Lower lobe of right lung (tissue), 2 donors: ENCODE data around the gene CDK6. TPM values are rescaled to one million over a fixed set of nuclear protein-coding genes. Genes with fewer than 3 reads are reported as not detected.
A peak's percentile ranks its signal among the peaks of the same experiment; 100 is the strongest.

ENCODE experiments used
- ATAC-seq, 2 donors: fragments of 200-7000 bp; cut with Tn5 transposase; one replicate each; pipeline ENCODE4 v1.9.1; 2020 to 2022; ENCODE audit warnings: mild to moderate bottlenecking in 2 of 2, moderate library complexity in 2 of 2
- DNase-seq: peaks from one replicate; pipeline ENCODE4 v3.0.0-alpha.2; 2020
- H3K27ac ChIP-seq: fragments of 200-600 bp; one replicate; pipeline ENCODE4 v1.8.0; 2022
- H3K27me3 ChIP-seq: fragments of 200-600 bp; one replicate; pipeline ENCODE4 v1.8.0; 2022; ENCODE audit warnings: low read depth
- H3K36me3 ChIP-seq: fragments of 200-600 bp; one replicate; pipeline ENCODE4 v1.8.0; 2022; ENCODE audit warnings: mild to moderate bottlenecking
- H3K4me1 ChIP-seq: fragments of 200-600 bp; one replicate; pipeline ENCODE4 v1.8.0; 2022
- H3K4me3 ChIP-seq: fragments of 200-600 bp; one replicate; pipeline ENCODE4 v1.8.0; 2022; ENCODE audit warnings: mild to moderate bottlenecking
- H3K9me3 ChIP-seq: fragments of 200-600 bp; one replicate; pipeline ENCODE4 v1.8.0; 2022
- CTCF ChIP-seq: fragments of 200-600 bp; IDR thresholded peaks from one replicate; pipeline ENCODE4 v1.8.0; 2022; ENCODE audit warnings: antibody characterized with exemption, mild to moderate bottlenecking
- intact Hi-C: fragments of 100-400 bp; cut with DNase I; formaldehyde crosslinking; loops from one replicate; pipeline ENCODE4 v1.11.0; 2022
- total RNA-seq: library from RNA; stranded (reverse); fragmentation: NEBNext Ultra II Directional; extraction: Animal tissue kit (Norgen Biotek cat#: 25700); gene quantifications from one replicate; pipeline ENCODE4 v1.2.1, GENCODE V29; 2021
- donor health status: DM: no; HTN: yes; CAD: no; lungs with severe emphysema.

CDK6 gene
- total RNA-seq, 1 donor from 2014 or later: 21.7 TPM

DNA sequence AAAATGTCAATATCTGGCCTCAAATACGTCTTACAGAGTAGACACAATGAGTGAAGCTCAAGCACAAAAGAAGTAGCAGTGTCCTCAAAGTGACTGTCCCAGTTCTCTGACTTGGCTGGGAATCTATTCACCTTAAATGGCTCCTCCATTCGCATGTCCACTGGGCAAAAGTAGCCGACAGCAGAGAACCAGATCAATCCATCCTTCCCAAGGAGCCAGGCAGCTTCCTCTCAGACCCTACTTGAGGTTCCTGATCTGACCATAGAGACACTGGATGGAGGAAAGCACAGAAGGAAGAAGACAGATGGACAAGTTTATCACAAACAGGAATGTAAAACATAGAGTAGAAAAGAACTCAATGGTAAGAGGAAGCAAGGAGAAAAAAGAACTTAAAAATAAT, 53.5 kb downstream of the CDK6 start:
- H3K27ac ChIP-seq: no peak overlapping the region
- H3K4me1 ChIP-seq: peaks cover 25% of the 10 kb centered on the region
- H3K27me3 ChIP-seq: no peaks in the 10 kb centered on the region
- DNase-seq: no peak
- no peak for TF ChIP-seq CTCF
- intact Hi-C loops: no loop called here
- H3K36me3 ChIP-seq: no peaks in the 10 kb centered on the region
- H3K4me3 ChIP-seq: no peak overlapping the region
- no peak for ATAC-seq
- no peaks in the 10 kb centered on the region for H3K9me3 ChIP-seq

- DNase-seq: no peak
- Histone ChIP-seq H3K4me1 (peaks cover 25% of the 10 kb centered on the region), H3K27me3 (no peaks in the 10 kb centered on the region), H3K9me3 (no peaks in the 10 kb centered on the region), H3K27ac (peak overlapping the region; percentile 53), H3K4me3 (no peak overlapping the region), H3K36me3 (no peaks in the 10 kb centered on the region)
- no peak for ATAC-seq
- no peak for TF ChIP-seq CTCF
- intact Hi-C loops: no loop called here
Measured at GRCh38 chr7:92782236-92782635, 54.1 kb downstream of the CDK6 start.

- H3K27ac ChIP-seq: peak overlapping the region; percentile 53
- no peak for DNase-seq
Measured at GRCh38 chr7:92781117-92781720, 55.2 kb downstream of the CDK6 start.

DNA sequence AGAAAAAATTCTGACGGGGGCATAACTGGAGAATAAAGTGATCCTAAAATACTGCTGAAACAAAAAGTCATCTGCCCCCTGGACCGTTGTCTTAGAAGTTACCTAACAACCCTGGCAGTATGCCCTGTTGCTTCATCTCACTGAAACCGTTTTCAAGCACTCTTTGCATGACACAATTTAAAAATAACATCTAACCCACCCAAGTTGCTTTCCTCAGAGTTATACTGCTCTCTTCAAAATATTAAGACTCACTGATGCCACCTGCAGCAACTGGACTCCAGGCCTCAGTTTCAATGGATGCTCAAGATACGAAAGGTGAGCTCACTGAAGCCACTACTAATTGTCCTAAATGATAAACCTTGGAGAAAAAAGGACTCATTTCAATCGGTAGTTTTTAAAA, 57.4 kb downstream of the CDK6 start:
- no peak for TF ChIP-seq CTCF
- H3K9me3 ChIP-seq: no peaks in the 10 kb centered on the region
- no peak for DNase-seq
- no peak for ATAC-seq
- peaks cover 25% of the 10 kb centered on the region for H3K4me1 ChIP-seq
- no peaks in the 10 kb centered on the region for H3K36me3 ChIP-seq
- no peaks in the 10 kb centered on the region for H3K27me3 ChIP-seq
- intact Hi-C loops: no loop called here
- H3K27ac ChIP-seq: no peak overlapping the region
- H3K4me3 ChIP-seq: no peak overlapping the region

More at GRCh38 chr7:92781117-92781720, 55.2 kb downstream of the CDK6 start:
- Histone ChIP-seq H3K4me1 (peaks cover 25% of the 10 kb centered on the region), H3K27me3 (no peaks in the 10 kb centered on the region), H3K9me3 (no peaks in the 10 kb centered on the region), H3K36me3 (no peaks in the 10 kb centered on the region), H3K4me3 (no peak overlapping the region)
- peak; percentile 55 to 65 for ATAC-seq
- TF ChIP-seq CTCF: no peak
- intact Hi-C loops: no loop called here

DNA sequence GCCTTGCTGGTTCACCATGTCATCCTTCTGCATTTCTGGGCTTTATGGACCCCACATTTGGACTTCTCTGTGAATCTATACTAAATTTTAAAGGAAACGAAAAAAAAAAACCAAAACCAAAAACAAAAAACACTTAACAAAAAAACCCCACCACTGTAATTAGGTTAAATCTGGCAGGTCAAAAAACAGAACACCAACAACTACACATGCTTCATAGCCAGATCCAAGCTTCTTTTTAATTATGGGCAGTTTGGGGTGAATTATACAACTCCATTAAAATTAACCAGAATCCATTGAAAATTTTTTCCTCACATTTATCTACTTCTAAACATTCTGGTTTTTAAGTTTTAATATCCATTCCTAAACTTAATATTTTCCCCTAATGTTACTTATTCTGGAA, 58.4 kb downstream of the CDK6 start:
- Histone ChIP-seq H3K4me3 (no peak overlapping the region), H3K4me1 (peaks cover 25% of the 10 kb centered on the region), H3K27me3 (no peaks in the 10 kb centered on the region), H3K36me3 (no peaks in the 10 kb centered on the region), H3K9me3 (no peaks in the 10 kb centered on the region), H3K27ac (no peak overlapping the region)
- no peak for TF ChIP-seq CTCF
- ATAC-seq (no peak), DNase-seq (no peak)
- intact Hi-C loops: no loop called here
